ENCODE measurements around the gene OTOGL.

Gene OTOGL

DNA sequence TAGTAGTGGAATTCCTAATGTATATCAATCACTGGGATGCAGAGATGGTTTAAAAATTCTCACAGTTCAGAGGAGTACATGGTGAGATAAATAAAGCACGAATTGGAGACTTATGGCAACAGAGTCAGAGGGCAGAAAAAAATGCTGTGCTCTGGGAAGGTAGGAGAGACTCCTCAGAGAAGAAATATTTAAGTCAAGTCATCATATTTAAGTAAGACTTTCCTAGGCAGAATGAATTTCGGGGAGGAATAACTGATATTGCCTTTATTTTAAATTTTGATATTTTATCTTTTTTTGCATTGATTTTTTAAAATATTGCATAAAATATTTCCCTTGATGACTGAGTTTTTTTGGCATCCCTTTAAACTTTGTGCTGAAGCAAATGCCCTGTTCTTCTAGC is 67.4 kb downstream of the OTOGL start:
- DNase-seq (ENCODE audit: low read depth): no peak
- H3K4me3 ChIP-seq (ENCODE audit: low read depth, low read length): no peak overlapping the region
- TF ChIP-seq, protein P1, sequence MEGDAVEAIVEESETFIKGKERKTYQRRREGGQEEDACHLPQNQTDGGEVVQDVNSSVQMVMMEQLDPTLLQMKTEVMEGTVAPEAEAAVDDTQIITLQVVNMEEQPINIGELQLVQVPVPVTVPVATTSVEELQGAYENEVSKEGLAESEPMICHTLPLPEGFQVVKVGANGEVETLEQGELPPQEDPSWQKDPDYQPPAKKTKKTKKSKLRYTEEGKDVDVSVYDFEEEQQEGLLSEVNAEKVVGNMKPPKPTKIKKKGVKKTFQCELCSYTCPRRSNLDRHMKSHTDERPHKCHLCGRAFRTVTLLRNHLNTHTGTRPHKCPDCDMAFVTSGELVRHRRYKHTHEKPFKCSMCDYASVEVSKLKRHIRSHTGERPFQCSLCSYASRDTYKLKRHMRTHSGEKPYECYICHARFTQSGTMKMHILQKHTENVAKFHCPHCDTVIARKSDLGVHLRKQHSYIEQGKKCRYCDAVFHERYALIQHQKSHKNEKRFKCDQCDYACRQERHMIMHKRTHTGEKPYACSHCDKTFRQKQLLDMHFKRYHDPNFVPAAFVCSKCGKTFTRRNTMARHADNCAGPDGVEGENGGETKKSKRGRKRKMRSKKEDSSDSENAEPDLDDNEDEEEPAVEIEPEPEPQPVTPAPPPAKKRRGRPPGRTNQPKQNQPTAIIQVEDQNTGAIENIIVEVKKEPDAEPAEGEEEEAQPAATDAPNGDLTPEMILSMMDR (conservative IDR thresholded peaks at IDR 0.05; ENCODE audit: low read depth, low read length): no peak

DNA sequence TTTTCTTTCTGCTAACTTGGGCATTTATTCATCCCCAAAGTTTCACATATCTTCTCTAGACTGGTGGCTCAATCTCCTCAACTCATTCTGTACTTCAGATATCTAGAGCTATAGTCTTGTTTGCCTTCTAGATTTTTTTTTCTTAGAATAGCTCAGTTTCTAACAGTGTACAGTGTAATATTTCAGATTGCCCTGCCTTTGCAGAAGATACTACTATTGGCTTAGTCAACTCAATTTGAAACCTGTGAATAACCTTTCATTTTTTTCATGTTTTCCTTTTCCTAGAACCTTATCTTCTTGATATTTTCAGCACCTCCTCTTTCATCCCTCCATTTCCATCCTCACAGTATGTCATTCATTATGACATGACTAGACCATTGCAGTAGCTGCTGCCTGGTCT is 69.6 kb downstream of the OTOGL start:
- no peak overlapping the region for H3K4me3 ChIP-seq (ENCODE audit: low read depth, low read length)
- no peak for DNase-seq (ENCODE audit: low read depth)
- TF ChIP-seq, protein P1 (conservative IDR thresholded peaks at IDR 0.05; ENCODE audit: low read depth, low read length): no peak

DNA sequence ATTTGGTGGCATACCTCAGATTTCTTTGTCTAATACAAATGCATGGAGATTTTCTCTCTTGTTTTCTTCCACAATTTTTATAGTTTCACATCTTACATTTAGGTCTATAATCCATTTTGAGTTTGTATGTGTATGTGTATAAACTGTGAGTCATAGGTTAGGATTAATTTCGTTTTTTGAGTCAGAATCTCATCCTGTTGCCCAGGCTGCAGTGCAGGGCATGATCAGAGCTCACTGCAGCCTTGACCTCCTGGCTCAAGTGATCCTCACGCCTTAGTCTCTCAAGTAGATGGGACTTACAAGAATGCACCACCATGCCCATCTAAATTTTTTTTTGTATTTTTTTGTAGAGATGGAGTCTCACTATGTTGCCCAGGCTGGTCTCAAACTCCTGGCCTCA is 71.6 kb downstream of the OTOGL start:
- TF ChIP-seq, protein P1 (conservative IDR thresholded peaks at IDR 0.05; ENCODE audit: low read depth, low read length): no peak
- H3K4me3 ChIP-seq (ENCODE audit: low read depth, low read length): no peak overlapping the region
- no peak for DNase-seq (ENCODE audit: low read depth)

DNA sequence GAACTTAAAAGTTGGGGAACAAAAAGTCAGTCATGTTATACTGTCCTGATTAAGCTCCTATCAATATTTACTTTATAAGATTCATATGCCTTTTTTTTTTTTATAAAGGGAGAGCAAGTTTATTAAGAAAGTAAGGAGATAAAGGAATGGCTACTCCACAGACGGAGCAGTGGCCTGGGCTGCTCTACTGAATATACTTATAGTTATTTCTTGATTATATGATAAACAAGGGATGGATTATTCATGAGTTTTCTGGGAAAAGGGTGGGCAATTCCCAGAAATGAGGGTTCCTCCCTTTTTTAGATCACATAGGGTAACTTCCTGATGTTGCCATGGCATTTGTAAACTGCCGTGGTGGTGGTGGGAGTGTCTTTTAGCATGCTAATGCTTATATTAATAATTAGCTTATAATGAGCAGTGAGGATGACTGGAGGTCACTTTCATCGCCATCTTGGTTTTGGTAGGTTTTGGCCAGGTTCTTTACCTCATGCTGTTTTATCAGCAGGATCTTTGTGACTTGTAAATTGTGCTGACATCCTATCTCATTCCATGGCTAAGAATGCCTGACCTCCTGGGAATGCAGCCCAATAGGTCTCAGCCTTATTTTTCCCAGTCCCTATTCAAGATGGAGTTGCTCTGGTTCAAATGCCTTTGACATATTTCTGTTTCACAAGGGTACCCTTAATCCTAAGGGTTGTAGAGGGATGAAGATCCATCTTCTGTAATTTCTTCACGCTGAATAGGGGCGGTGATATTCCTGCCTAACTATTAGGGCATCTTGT is 73.9 kb downstream of the OTOGL start:
- no peak overlapping the region for H3K4me3 ChIP-seq (ENCODE audit: low read depth, low read length)
- TF ChIP-seq, protein P1 (conservative IDR thresholded peaks at IDR 0.05; ENCODE audit: low read depth, low read length): no peak
- no peak for DNase-seq (ENCODE audit: low read depth)

- H3K4me3 ChIP-seq (ENCODE audit: low read depth, low read length): no peak overlapping the region
- TF ChIP-seq, protein P1 (conservative IDR thresholded peaks at IDR 0.05; ENCODE audit: low read depth, low read length): no peak
- no peak for DNase-seq (ENCODE audit: low read depth)
Observed at GRCh38 chr12:80175307-80175930, 76.1 kb downstream of the OTOGL start.

DNA sequence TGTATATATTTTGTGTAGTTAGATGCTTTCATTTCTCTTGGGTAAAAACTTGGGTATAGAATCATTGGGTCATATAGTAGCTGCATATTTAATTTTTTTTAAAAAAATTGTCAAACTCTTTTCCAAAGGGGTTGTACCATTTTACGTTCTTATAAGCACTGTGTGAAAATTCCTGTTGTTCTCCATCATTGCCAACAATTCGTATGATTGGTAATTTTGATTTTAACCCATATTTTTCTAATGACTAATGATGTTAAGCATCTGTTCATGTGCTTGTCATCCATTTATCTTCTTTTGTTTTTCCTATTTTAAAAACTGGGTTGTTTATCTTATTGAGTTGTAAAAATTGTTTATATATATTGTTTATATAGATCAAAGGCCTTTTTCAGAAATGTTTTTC is 77.4 kb downstream of the OTOGL start:
- no peak for DNase-seq (ENCODE audit: low read depth)
- TF ChIP-seq, protein P1 (conservative IDR thresholded peaks at IDR 0.05; ENCODE audit: low read depth, low read length): no peak
- H3K4me3 ChIP-seq (ENCODE audit: low read depth, low read length): no peak overlapping the region

GRCh38 chr12:80178846-80179245 is 79.5 kb downstream of the OTOGL start:
- no peak for DNase-seq (ENCODE audit: low read depth)
- TF ChIP-seq, protein P1 (conservative IDR thresholded peaks at IDR 0.05; ENCODE audit: low read depth, low read length): no peak
- no peak overlapping the region for H3K4me3 ChIP-seq (ENCODE audit: low read depth, low read length)
